ENCODE results near the gene RASGRP2. TPM values are rescaled to one million over a fixed set of nuclear protein-coding genes. Genes with fewer than 3 reads are reported as not detected.

The RASGRP2 gene
- total RNA-seq, 1 experiment from 2014 or later: not detected

- H3K4me2 ChIP-seq (ENCODE audit: low read length): no peak overlapping the region
- no peaks in the 10 kb centered on the region for H3K27me3 ChIP-seq (ENCODE audit: low read length)
- peaks cover 58% of the 10 kb centered on the region for H3F3A ChIP-seq (ENCODE audit: low read length, unreplicated experiment)
- no peak overlapping the region for H3K9ac ChIP-seq (ENCODE audit: low read length)
- peaks cover 73% of the 10 kb centered on the region for H4K20me1 ChIP-seq (ENCODE audit: low read length)
- DNase-seq: no peak
- no peak for ATAC-seq
- no peak overlapping the region for H2AFZ ChIP-seq (ENCODE audit: low read length)
- peaks cover 78% of the 10 kb centered on the region for H3K36me3 ChIP-seq (ENCODE audit: low read depth, low read length)
- H3K9me2 ChIP-seq (replicated peaks; ENCODE audit: low read length): no peaks in the 10 kb centered on the region
- intact Hi-C loops (cut with micrococcal nuclease): no loop called here
- ChIA-PET CTCF (no interaction called here), POLR2A (ENCODE audit: unreplicated experiment) (no interaction called here)
- H3K27ac ChIP-seq (ENCODE audit: low read length): no peak overlapping the region
- no peaks in the 10 kb centered on the region for H3K9me3 ChIP-seq (ENCODE audit: low read length)
- H3K79me2 ChIP-seq (ENCODE audit: low read length): peaks cover 40% of the 10 kb centered on the region
- no TSS peak for BruUV-seq (replicated peaks)
- TF ChIP-seq EZH2phosphoT487 (IDR thresholded peaks at IDR 0.05; ENCODE audit: borderline replicate concordance, low read length): no peak
- TF ChIP-seq, protein P1, sequence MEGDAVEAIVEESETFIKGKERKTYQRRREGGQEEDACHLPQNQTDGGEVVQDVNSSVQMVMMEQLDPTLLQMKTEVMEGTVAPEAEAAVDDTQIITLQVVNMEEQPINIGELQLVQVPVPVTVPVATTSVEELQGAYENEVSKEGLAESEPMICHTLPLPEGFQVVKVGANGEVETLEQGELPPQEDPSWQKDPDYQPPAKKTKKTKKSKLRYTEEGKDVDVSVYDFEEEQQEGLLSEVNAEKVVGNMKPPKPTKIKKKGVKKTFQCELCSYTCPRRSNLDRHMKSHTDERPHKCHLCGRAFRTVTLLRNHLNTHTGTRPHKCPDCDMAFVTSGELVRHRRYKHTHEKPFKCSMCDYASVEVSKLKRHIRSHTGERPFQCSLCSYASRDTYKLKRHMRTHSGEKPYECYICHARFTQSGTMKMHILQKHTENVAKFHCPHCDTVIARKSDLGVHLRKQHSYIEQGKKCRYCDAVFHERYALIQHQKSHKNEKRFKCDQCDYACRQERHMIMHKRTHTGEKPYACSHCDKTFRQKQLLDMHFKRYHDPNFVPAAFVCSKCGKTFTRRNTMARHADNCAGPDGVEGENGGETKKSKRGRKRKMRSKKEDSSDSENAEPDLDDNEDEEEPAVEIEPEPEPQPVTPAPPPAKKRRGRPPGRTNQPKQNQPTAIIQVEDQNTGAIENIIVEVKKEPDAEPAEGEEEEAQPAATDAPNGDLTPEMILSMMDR (conservative IDR thresholded peaks at IDR 0.05; ENCODE audit: low read depth, low read length): no peak
- no peak for TF ChIP-seq EZH2 (IDR thresholded peaks at IDR 0.05; ENCODE audit: low read length, unreplicated experiment)
- no peaks in the 10 kb centered on the region for H3K4me1 ChIP-seq (ENCODE audit: insufficient read depth, low read length)
- no peak overlapping the region for H3K4me3 ChIP-seq (ENCODE audit: low read length)
Observed at GRCh38 chr11:64765851-64766665, 22.1 kb upstream of the RASGRP2 start.

GRCh38 chr11:64765291-64765850 lies 21.4 kb upstream of the RASGRP2 start:
- ATAC-seq (no peak), DNase-seq (no peak)
- Histone ChIP-seq H3F3A (ENCODE audit: low read length, unreplicated experiment) (peaks cover 53% of the 10 kb centered on the region), H3K27me3 (ENCODE audit: low read length) (no peaks in the 10 kb centered on the region), H3K79me2 (ENCODE audit: low read length) (peaks cover 33% of the 10 kb centered on the region), H3K9me3 (ENCODE audit: low read length) (no peaks in the 10 kb centered on the region), H3K4me2 (ENCODE audit: low read length) (no peak overlapping the region), H3K4me1 (ENCODE audit: insufficient read depth, low read length) (no peaks in the 10 kb centered on the region), H2AFZ (ENCODE audit: low read length) (no peak overlapping the region), H4K20me1 (ENCODE audit: low read length) (peaks cover 66% of the 10 kb centered on the region), H3K27ac (ENCODE audit: low read length) (no peak overlapping the region), H3K9me2 (replicated peaks; ENCODE audit: low read length) (no peaks in the 10 kb centered on the region), H3K9ac (ENCODE audit: low read length) (no peak overlapping the region), H3K4me3 (ENCODE audit: low read length) (no peak overlapping the region), H3K36me3 (ENCODE audit: low read depth, low read length) (peaks cover 71% of the 10 kb centered on the region)
- intact Hi-C loops (cut with micrococcal nuclease): no loop called here
- no TSS peak for BruUV-seq (replicated peaks)
- ChIA-PET CTCF (no interaction called here), POLR2A (ENCODE audit: unreplicated experiment) (no interaction called here)
- no peak for TF ChIP-seq EZH2 (IDR thresholded peaks at IDR 0.05; ENCODE audit: low read length, unreplicated experiment)
- TF ChIP-seq, protein P1 (conservative IDR thresholded peaks at IDR 0.05; ENCODE audit: low read depth, low read length): peak; percentile 53

DNA sequence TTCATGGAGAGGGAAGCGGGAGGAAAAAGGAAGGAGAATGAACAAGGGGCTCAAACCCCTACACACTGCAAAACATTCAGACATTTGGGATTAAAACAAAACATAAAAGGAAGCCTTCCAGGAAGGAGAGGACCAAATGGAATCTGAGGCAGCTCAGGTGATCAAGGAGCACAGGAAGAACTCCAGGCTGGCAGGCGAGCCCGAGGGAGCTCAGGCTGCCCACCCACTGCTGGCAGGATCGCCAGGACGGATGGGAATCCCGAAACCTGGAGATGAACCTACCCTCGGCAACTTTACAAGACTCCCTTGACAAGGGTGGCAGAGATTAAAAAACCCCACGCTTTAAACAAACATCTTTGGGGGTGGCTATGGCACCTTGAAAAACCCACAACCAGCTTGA lies 20.8 kb upstream of the RASGRP2 start:
- Histone ChIP-seq H3K9ac (ENCODE audit: low read length) (no peak overlapping the region), H3K4me3 (ENCODE audit: low read length) (no peak overlapping the region), H2AFZ (ENCODE audit: low read length) (no peak overlapping the region), H3K27ac (ENCODE audit: low read length) (no peak overlapping the region), H3K9me2 (replicated peaks; ENCODE audit: low read length) (no peaks in the 10 kb centered on the region), H3K27me3 (ENCODE audit: low read length) (no peaks in the 10 kb centered on the region), H3K36me3 (ENCODE audit: low read depth, low read length) (peaks cover 65% of the 10 kb centered on the region), H3K9me3 (ENCODE audit: low read length) (no peaks in the 10 kb centered on the region), H4K20me1 (ENCODE audit: low read length) (peaks cover 60% of the 10 kb centered on the region), H3F3A (ENCODE audit: low read length, unreplicated experiment) (peaks cover 48% of the 10 kb centered on the region), H3K4me1 (ENCODE audit: insufficient read depth, low read length) (no peaks in the 10 kb centered on the region), H3K79me2 (ENCODE audit: low read length) (peaks cover 27% of the 10 kb centered on the region), H3K4me2 (ENCODE audit: low read length) (no peak overlapping the region)
- TSS peak; percentile 32 for BruUV-seq (replicated peaks)
- CTCF ChIA-PET: no interaction called here
- DNase-seq (no peak), ATAC-seq (no peak)
- POLR2A ChIA-PET (ENCODE audit: unreplicated experiment): no interaction called here
- TF ChIP-seq, protein P1 (conservative IDR thresholded peaks at IDR 0.05; ENCODE audit: low read depth, low read length): no peak
- TF ChIP-seq EZH2 (IDR thresholded peaks at IDR 0.05; ENCODE audit: low read length, unreplicated experiment): no peak
- TF ChIP-seq EZH2phosphoT487 (IDR thresholded peaks at IDR 0.05; ENCODE audit: borderline replicate concordance, low read length): no peak
- intact Hi-C loops (cut with micrococcal nuclease): no loop called here

Measured in PC-3 (cell line).